DMS79 (cell line): Measurements from ENCODE around the gene ZNF491.
"Not testable (repeated sequence)": the region's sequence is repeated elsewhere in the genome, so short reads cannot be mapped to it uniquely, and the experiment has no call there.

ENCODE experiments used
- DNase-seq: peaks from one replicate; lab custom pipeline; 2025; lab: John Stamatoyannopoulos, UW

The ZNF491 gene

GRCh38 chr19:11806354-11807098, 8.2 kb downstream of the ZNF491 start:
- DNase-seq = no peak

GRCh38 chr19:11807099-11807380, 8.7 kb downstream of the ZNF491 start:
- DNase-seq = no peak

- no peak for DNase-seq
Measured at GRCh38 chr19:11813703-11814028, 15.3 kb downstream of the ZNF491 start.

- DNase-seq = peak; percentile 88
Measured at GRCh38 chr19:11814029-11814699, 15.8 kb downstream of the ZNF491 start, which contains the start of gene ZNF440. Gene ZNF440 (plus strand): TSS chr19:11814273. CDS start chr19:11814448, 175 bp downstream.

GRCh38 chr19:11814700-11815035, 16.3 kb downstream of the ZNF491 start:
- peak; percentile 7 for DNase-seq

GRCh38 chr19:11821474-11822109, 23.3 kb downstream of the ZNF491 start:
- no peak for DNase-seq

GRCh38 chr19:11828957-11829876, 30.9 kb downstream of the ZNF491 start:
- DNase-seq = not testable (repeated sequence)

- no peak for DNase-seq
Measured at GRCh38 chr19:11832253-11832912, 34.1 kb downstream of the ZNF491 start.

- DNase-seq = no peak
Measured at GRCh38 chr19:11833541-11833940, 35.2 kb downstream of the ZNF491 start.

GRCh38 chr19:11835626-11836066, 37.3 kb downstream of the ZNF491 start:
- DNase-seq = not testable (repeated sequence)

GRCh38 chr19:11843722-11844121, 45.4 kb downstream of the ZNF491 start:
- no peak for DNase-seq

- not testable (repeated sequence) for DNase-seq
Measured at GRCh38 chr19:11847615-11848014, 49.3 kb downstream of the ZNF491 start.

- no peak for DNase-seq
Measured at GRCh38 chr19:11848200-11848593, 49.9 kb downstream of the ZNF491 start.

GRCh38 chr19:11848594-11849469, 50.5 kb downstream of the ZNF491 start, which contains the start of gene ZNF439:
Gene ZNF439 (plus strand): TSS chr19:11848726. CDS start chr19:11848868, 142 bp downstream.
- peak; percentile 78 for DNase-seq

- DNase-seq = not testable (repeated sequence)
Measured at GRCh38 chr19:11850289-11850688, 52.0 kb downstream of the ZNF491 start.

- DNase-seq = no peak
Measured at GRCh38 chr19:11853358-11853757, 55.0 kb downstream of the ZNF491 start.

- DNase-seq = no peak
Measured at GRCh38 chr19:11856596-11857250, 58.4 kb downstream of the ZNF491 start.
